Stimulated activated CD8-positive, alpha-beta memory T cell treated with anti-CD3 and anti-CD28 coated beads, Interleukin-12 subunit alpha, Interleukin-12 subunit beta, amount 100 ng/mL, for 4 hours (primary cell): ENCODE measurements around the gene PTPRCAP.
"Not testable (repeated sequence)": the region's sequence is repeated elsewhere in the genome, so short reads cannot be mapped to it uniquely, and the experiment has no call there.

Experiments used
- DNase-seq: peaks from one replicate; pipeline ENCODE4 v3.0.0-alpha.2; 2020; ENCODE audit warnings: low read depth

PTPRCAP gene

GRCh38 chr11:67440229-67441097 lies 3.0 kb upstream of the PTPRCAP start:
- DNase-seq: no peak

- no peak for DNase-seq
These were observed 2.1 kb upstream of the PTPRCAP start for GRCh38 chr11:67439321-67440228.

- DNase-seq: peak; percentile 57
These were observed 848 bp upstream of the PTPRCAP start for GRCh38 chr11:67438158-67438902.

GRCh38 chr11:67437809-67438157 lies 301 bp upstream of the PTPRCAP start:
- DNase-seq: no peak

GRCh38 chr11:67436459-67437081 lies 912 bp downstream of the PTPRCAP start:
- no peak for DNase-seq

- DNase-seq: no peak
These were observed 1.6 kb downstream of the PTPRCAP start for GRCh38 chr11:67435727-67436458.

GRCh38 chr11:67435031-67435726 lies 2.3 kb downstream of the PTPRCAP start:
- no peak for DNase-seq

GRCh38 chr11:67434395-67434881 lies 3.0 kb downstream of the PTPRCAP start:
- no peak for DNase-seq

- no peak for DNase-seq
These were observed 3.7 kb downstream of the PTPRCAP start for GRCh38 chr11:67433536-67434394.

- no peak for DNase-seq
These were observed 4.7 kb downstream of the PTPRCAP start for GRCh38 chr11:67432655-67433349.

GRCh38 chr11:67431346-67432249 lies 5.9 kb downstream of the PTPRCAP start:
- DNase-seq: no peak

GRCh38 chr11:67429722-67430121 lies 7.8 kb downstream of the PTPRCAP start:
- no peak for DNase-seq

GRCh38 chr11:67429038-67429668 lies 8.3 kb downstream of the PTPRCAP start:
- DNase-seq: no peak

GRCh38 chr11:67428052-67429001 lies 9.2 kb downstream of the PTPRCAP start, which contains the start of gene RPS6KB2:
RPS6KB2 (plus strand) TSS chr11:67428494; CDS start chr11:67428546, 52 bp downstream.
- peak; percentile 99 for DNase-seq

GRCh38 chr11:67427364-67427859 lies 10.1 kb downstream of the PTPRCAP start:
- not testable (repeated sequence) for DNase-seq
